Hematopoietic multipotent progenitor cell (in vitro differentiated cells): ENCODE measurements around the gene NXNL1. TPM values are rescaled to one million over a fixed set of nuclear protein-coding genes. Genes with fewer than 3 reads are reported as not detected.
"Not testable (repeated sequence)": the region's sequence is repeated elsewhere in the genome, so short reads cannot be mapped to it uniquely, and the experiment has no call there.

Experiments used
- DNase-seq, 3 donors: peaks; one replicate each; pipeline ENCODE4 v3.0.0-alpha.2; 2011 to 2015; ENCODE audit warnings: low read depth in 2 of 3, low spot score in 2 of 3
- total RNA-seq: library from RNA; depleted of rRNA; stranded (reverse); fragments of >200 nt; gene quantifications from one replicate; pipeline ENCODE4 v1.2.3, GENCODE V29; 2012

NXNL1 gene
- total RNA-seq, 1 donor: not detected

DNA sequence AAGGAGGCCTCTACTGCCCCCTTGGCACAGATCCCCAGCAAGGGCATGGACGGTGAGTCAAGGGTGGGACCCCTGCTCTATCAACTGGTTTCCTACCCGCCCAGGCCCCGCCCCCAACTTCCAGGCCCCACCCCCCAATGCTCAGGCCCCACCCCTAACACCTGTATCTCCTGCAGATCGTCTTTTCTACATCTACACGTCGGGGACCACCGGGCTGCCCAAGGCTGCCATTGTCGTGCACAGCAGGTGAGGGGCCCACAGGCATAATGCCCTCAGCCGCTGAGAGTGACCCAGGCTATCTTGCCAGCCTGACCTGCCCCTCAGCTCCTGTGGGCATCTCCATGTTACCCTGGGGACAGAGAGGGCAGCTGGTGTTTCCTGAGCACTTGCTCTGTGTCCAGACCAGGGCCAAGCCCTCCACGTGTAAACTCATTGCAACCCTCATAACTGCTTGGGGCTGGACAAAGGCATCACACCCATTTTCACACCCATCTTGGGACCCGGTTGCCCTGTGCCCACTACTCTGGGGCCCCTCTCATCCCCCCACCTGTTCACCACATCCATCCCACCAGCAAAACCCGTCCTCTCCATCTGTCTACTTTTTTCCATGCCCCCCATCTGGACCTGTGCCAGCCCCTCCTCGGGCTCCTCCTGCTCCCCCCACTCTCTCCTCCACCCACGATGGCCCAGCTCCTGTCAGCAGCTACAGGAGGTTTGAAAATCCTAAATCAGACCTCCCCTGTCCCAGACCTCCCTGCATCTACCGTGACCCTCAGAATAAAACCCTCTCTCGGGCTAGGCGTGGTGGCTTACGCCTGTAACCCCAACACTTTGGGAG, 26.8 kb upstream of the NXNL1 start:
- no peak for DNase-seq

DNA sequence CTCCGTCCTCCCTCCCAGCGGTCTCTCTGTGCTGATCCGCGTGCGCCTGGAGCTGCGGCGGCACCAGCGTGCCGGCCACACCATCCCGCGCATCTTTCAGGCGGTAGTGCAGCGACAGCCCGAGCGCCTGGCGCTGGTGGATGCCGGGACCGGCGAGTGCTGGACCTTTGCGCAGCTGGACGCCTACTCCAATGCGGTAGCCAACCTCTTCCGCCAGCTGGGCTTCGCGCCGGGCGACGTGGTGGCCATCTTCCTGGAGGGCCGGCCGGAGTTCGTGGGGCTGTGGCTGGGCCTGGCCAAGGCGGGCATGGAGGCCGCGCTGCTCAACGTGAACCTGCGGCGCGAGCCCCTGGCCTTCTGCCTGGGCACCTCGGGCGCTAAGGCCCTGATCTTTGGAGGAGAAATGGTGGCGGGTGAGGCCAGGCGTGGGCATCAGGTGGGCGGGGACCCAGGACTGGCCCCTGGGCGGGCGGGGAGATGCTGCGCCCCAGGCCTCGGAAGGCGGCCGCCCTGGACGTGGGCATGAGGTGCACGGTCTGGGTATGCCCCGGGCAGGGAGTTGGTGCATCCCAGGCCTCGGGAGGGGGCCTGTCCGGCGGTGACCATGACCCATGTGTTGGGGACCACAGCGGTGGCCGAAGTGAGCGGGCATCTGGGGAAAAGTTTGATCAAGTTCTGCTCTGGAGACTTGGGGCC, 26.0 kb upstream of the NXNL1 start:
- no peak for DNase-seq

DNA sequence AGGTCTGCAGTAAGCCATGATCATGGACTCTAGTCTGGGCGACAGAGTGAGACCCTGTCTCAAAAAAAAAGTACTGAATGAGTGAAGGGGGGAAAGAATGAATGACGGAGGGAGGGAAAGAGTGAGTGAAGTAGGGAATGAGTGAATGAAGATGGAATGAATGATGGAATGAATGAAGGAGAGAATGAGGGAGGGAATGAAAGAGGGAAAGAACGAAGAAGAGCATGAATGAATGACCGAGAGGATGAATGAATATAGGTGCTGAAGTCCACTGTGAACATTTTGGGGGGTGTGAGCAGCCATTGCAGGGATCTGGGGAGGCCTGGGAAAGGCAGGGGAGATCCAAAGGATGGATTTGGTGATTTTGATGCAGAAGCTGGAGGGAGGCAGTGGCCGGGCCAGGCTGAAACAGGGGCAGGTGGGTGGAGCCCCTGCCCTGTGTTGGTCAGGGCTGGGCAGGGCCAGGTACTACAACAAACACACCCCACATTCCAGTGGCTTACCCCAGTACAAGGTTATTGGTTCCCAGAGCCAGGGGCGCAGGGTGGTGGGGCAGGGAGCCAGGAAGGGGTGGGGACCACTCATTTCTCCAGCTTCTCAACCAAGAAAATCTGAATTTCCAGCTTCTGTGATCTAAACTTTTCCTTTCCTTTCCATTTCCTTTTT, 23.9 kb upstream of the NXNL1 start:
- no peak for DNase-seq

DNA sequence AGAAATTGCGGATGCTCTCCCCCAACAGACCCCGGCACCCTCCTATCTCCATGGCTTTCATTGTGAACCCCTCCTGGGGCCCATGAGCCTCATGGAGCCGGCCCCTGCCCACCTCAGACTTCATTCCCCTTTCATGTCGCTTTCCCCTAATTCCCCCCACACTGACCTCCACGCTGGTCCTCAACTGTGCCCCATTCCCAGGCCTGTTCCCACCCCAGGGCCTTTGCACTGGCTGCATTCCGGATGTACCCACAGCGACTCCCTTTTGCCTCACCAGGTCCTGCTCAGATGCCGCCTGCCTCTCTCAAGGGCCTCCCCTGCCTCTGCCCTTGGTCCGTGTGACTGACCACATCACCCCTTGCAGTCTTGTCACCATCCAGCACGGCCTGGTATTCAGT, 22.9 kb upstream of the NXNL1 start:
- no peak for DNase-seq

DNA sequence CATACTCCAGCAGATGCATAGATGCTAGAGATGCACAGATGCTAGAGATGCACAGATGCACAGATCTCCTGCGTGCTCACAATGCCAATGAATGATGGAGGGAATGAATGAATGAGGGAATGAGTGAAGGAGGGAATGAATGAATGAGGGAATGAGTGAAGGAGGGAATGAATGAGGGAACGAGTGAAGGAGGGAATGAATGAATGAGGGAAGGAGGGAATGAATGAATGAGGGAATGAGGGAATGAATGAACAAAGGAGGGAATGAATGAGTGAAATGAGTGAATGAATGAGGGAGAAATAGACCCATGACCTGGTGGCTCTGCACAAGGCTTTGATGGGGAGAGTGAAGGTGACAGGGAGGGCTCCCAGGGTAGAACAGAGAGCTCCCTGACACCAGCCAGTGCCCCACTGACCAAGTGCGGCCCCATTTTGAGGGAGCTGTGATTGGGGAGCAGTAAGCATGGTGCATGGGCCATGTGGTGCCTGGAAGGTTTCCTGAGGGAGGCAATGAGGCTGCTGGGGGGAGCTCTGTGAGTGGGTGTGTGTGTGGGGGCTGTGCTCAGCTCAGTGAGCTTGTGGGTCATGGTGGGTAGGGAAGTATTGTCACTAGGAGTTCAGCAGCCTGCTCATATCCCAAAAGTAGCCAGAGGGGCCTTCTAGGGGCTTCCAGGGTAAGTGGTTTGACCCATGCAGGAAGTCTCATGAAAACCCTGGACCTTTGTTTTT, 22.3 kb upstream of the NXNL1 start:
- DNase-seq: no peak

DNA sequence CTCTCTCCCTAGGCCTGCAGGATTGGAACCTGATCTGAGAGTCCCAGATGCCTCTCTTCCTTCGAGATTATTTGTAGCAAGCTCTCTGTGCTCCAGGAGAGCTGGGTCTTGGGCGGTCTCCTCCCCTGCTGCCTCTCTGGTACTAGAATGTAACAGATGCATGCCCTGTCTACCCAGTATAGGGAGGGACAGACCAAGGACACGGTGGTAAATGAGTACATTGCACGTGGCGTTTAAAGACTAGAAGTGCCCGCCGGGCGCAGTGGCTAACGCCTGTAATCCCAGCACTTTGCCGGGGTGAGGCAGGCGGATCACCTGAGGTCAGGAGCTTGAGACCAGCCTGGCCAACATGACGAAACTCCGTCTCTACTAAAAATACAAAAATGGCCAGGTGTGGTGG, 21.3 kb upstream of the NXNL1 start:
- no peak for DNase-seq

DNA sequence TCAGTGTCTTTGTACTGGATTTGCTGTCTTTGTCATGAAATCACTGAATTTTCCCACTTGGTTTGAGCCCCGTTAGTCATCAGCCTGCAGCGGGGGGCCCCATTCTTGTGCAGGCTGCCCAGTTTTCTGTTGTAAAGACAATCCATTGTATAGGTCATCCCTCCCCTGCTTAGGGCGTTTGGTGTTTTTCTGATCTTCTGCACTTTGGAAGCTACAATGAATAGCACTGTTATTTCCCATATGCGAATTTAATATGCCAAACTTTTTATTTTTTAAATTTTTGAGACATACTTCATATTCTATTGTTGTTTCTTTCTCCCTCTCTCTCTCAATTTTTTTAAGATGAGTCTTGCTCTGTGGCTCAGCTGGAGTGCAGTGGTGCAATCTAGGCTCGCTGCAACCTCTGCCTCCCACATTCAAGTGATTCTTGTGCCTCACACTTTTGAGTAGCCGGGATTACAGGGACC, 18.6 kb upstream of the NXNL1 start:
- DNase-seq: no peak

DNA sequence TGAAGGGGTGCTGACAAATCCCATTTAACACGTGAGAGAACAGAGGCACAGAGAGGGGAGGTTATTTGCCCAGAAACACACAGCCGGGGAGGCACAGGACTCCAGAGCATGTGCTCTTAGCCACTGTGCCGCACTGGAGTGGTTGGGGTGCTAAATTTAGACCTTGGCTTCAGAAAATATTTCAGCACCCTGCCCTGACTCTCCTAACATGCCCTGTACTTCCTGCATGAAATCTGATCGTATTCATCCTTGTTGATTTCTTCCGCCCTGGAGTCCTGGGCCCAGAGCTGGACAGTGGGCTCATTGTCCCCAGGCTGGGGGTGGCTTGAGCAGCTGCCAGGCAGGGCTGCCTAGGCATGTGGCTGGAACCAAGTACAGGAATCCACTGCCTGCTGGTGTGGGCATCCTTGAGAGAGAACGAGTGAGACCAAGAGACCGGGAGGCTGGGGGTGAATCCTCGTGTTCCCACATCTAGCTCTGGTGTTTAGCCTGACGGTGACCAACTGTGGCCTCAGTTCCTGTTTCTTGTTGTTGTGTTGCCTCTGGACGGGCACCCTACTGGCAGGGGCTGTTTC, 14.9 kb upstream of the NXNL1 start:
- no peak for DNase-seq

DNA sequence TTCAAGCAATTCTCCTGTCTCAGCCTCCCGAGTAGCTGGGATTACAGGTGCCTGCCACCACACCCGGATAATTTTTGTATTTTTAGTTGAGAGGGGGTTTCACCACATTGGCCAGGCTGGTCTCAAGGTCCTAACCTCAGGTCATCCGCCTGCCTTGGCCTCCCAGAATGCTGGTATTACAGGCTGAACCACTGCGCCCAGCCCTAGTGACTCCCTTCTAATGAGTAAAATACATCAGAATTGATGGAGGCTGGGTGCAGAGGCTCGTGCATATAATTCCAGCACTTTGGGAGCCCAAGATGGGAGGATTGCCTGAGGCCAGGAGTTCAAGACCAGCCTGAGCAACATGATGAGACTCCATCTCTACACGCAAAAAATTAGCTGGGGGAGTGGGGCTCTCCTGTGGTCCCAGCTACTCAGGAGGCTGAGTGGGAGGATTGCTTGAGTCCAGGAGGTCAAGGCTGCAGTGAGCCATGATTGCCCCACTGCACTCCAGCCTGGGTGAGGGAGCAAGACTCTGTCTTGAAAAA, 14.3 kb upstream of the NXNL1 start:
- not testable (repeated sequence) for DNase-seq

DNA sequence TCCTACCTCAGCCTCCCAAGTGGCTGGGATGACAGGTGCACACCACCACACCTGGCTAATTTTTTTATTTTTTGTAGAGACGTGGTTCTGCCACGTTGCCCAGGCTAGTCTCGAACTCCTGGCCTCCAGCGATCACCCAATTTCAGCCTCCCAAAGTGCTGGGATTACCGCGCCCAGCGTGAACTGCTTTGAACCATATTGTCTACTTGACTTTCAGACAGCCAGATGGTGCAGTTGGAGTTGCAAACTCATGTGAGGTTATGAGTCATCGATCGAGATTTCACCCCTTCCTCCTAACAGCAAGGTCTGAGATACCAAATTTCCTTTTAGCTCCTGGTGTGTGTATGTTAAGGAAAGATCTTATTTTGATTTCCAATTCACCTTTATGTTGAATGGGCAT, 12.3 kb upstream of the NXNL1 start:
- DNase-seq: peak in 2 of 3 donors; percentile 79 to 85

DNA sequence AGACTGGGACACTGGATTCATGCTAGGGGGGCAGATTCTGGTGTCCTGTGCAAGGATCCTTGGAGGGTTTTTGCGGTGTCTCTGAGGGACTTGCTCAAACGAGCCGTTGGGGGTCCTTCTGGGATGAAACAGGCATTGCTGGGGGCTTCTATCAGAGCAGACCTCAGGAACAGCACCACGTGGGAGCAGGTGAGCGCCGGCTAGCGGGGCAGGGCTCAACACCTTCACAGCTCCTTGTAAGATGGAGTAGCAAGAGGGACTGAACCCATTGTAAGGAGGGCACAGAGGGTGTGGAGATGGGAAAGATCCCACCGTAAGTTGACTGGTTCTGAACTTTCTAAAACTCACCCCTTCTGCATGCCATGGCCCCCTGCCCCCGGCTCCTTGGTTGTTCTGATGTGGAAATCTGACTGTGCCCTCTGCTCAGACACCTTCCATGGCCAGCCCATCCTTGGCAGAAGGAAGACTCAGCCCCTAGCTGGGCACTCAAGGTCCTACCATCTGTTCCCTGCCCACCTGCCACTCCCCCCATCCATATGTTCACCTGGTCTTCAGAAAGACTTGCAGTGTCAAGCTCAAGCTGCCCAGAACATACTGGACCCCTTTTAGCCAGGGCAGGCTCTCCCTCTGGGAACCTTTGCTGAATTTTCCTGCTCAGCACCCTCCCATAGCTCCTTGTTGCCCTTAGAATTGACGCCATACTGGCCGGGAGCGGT, 10.8 kb upstream of the NXNL1 start:
- no peak for DNase-seq

DNA sequence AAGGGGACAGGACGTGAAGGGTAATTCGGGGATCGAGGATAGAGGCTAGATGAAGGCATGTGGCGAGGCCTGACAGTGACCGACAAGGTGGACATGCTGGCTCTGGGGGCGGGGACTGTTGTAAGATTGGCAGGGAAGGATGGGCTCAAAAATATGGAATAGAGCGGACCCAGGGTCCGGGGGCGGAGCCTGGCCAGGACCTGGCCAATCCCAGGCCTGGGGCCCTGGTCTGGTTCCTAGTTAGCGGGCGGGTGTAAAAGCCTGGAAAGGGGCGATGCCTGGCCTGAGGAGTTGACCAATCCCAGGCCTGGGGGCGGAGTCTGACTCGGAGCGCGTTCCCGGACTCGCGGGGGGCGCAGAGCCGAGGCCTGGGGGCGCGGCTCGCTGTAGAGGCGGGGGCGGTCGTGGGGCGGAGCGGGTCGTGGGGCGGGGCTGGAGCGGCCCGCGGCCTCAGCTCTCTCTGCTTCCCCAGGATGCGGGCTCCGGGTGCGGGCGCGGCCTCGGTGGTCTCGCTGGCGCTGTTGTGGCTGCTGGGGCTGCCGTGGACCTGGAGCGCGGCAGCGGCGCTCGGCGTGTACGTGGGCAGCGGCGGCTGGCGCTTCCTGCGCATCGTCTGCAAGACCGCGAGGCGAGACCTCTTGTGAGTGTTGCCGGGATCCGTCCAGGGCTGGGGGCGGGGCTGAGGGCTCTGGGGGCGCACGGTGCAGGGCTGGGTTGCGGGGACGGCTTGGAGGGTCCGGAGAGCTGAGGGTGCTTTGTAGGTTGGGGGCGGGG, 9.5 kb upstream of the NXNL1 start, which contains the start of gene SLC27A1:
TSS of gene SLC27A1 (plus strand) at position 457 of the 774 bp plus-strand sequence. CDS start at position 474, 17 bp downstream.
- DNase-seq: peak; percentile 72 to 99 (median 99)

DNA sequence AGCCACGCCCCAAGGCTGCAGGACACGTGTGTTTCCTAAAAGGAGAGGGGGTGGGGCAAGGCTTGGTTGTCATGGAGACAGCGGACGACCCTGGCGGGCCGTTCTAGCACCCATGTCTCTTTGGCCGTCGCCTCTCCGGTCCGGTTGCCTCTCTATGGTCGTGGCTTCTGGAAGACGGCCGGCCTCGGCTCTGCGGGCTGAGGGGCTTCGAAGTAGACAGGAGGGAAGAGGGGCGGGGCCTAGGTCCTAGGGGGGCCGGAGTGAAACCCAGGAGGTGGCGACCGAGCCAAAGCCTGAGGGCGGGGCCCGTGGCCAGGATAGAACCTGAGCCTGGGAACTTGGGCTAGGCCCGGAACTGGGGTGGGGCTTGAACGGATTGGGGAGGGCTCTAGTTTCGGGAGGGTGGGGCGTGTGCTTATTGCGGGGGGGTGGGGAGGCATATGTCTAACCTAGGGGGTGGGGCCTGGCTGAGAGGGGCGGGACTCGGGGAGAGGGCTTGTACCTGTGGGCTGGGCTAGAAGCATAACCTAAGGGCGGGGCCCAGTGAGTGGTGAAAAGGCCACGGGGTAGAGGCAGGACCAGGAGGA, 8.8 kb upstream of the NXNL1 start:
- peak; percentile 78 to 97 (median 94) for DNase-seq

DNA sequence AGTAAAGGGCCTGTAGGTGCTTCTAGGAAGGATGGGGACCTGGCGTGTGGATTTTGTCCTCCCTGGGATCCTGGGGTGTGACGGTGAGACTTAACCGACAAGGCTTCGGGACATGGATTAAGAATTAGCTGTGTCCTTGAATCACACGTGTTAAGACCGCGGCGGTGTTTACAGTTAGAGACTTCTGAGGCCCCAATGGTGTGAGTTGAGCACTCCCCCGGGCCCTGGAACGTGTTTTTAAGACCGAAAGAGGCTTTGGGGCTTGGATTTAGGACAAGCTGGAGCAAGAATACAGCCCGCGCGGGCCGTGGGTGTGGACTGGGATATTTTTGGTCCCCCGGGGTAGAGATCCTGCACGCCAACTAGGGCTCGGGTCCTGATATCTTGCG, 8.4 kb upstream of the NXNL1 start:
- no peak for DNase-seq

DNA sequence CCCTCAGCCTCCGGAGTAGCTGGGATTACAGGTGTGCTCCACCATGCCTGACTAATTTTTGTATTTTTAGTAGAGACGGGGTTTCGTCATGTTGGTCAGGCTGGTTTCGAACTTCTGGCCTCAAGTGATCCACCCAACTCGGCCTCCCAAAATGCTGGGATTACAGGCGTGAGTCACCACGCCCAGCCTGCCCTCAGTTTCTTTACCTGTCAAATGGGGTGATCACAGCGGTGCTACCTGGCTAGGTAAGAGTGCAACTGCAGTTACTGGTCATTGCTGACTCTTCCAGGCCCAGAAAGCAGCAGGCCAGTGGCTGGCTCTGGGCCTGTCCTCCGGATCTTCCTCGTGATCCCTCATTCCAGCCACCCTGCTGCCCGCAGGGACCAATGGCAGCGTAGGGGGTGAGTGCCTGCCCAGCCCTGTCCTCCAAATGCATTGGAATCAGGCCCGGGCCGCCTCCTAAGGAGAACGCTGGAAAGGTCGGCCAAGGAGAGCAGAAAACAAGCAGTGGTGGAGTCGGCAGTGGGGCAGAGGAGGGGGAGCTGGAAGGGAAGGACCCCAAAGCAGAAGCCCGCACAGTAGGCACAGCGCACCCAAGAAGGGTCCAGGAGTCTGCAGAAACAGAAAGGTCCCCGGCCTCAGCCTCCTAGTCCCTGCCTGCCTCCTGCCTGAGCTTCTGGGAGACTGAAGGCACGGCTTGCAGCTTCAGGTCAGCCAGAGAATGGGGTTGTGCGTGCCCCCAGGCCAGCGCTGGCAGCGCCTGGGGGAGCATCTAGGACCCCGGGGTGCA, 7.8 kb upstream of the NXNL1 start:
- no peak for DNase-seq

DNA sequence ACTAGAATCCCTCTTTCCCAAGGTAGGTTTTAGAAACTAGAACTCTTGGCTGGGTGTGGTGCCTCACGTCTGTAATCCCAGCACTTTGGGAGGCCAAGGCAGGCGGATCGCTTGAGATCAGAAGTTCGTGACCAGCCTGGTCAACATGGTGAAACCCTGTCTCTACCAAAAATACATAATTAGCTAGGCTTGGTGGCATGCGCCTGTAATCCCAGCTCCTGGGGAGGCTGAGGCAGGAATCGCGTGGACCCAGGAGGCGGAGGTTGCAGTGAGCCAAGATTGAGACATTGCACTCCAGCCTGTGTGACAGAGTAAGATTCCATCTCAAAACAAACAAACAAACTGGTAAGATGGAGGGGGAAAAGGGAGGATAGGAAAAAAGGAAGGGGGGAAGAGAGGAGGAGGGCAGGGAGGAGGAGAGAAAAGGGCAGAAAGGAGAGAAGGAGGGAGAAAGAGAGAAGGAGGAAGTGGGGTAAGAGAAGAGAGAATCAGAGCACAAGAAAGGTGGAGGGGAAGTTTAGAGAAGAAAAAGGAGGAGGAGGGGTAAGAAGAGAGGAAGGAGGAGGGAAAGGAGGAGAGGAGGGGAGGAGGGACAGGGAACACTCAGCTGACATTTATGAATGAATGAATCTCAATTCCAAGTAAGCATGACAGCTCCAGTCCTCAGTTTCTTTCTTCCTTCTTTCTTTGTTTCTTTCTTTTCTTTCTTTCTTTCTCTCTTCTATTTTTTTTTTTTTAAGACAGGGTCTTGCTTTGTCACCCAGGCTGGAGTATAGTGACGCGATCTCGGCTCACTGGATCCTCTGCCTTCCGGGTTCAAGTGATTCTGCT, 7.0 kb upstream of the NXNL1 start:
- no peak for DNase-seq

DNA sequence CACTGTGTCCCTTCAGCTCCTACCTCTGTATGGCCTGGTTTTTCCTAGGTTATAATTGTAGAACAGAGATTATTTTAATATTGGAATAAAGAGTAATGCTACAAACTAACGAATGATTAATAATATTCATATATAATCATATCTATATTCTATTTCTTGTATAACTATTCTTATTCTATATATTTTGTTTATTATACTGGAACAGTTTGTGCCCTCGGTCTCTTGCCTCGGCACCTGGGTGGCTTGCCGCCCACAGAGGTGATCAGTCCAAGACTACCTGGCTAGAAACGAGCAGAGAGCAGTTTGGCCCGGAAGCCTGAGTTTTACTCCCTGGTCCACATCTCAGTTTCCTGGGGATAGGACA, 5.7 kb upstream of the NXNL1 start:
- no peak for DNase-seq
